Stimulated activated CD8-positive, alpha-beta memory T cell treated with anti-CD3 and anti-CD28 coated beads, Interleukin-7, amount 100 ng/mL, for 4 hours (primary cell): Measurements from ENCODE around the gene DPM2.

Source experiments
- DNase-seq, 2 donors: peaks; one replicate each; pipeline ENCODE4 v3.0.0-alpha.2; 2020; ENCODE audit warnings: low read depth in 2 of 2

The DPM2 gene

GRCh38 chr9:127936347-127936852 lies 1.3 kb downstream of the DPM2 start:
- no peak for DNase-seq

GRCh38 chr9:127935765-127936221 lies 1.9 kb downstream of the DPM2 start:
- peak in 1 of 2 donors; percentile 27 for DNase-seq

- DNase-seq: no peak
Measured at GRCh38 chr9:127934986-127935385, 2.7 kb downstream of the DPM2 start.

GRCh38 chr9:127934248-127934647 lies 3.4 kb downstream of the DPM2 start:
- no peak for DNase-seq

GRCh38 chr9:127931092-127931881 lies 6.4 kb downstream of the DPM2 start:
- no peak for DNase-seq

- DNase-seq: peak; percentile 26 to 60
Measured at GRCh38 chr9:127930231-127931091, 7.2 kb downstream of the DPM2 start, which contains the start of gene PIP5KL1. Gene PIP5KL1 (minus strand): TSS chr9:127930777. CDS start chr9:127930752, 25 bp downstream.

GRCh38 chr9:127929625-127929979 lies 8.1 kb downstream of the DPM2 start:
- no peak for DNase-seq

GRCh38 chr9:127928676-127929624 lies 8.7 kb downstream of the DPM2 start:
- no peak for DNase-seq

GRCh38 chr9:127927988-127928675 lies 9.5 kb downstream of the DPM2 start:
- DNase-seq: no peak

- peak; percentile 60 to 68 for DNase-seq
Measured at GRCh38 chr9:127927201-127927987, 10.3 kb downstream of the DPM2 start.

GRCh38 chr9:127926906-127927200 lies 10.8 kb downstream of the DPM2 start:
- no peak for DNase-seq

- DNase-seq: no peak
Measured at GRCh38 chr9:127925959-127926905, 11.4 kb downstream of the DPM2 start.

- DNase-seq: no peak
Measured at GRCh38 chr9:127924736-127925444, 12.8 kb downstream of the DPM2 start.

- no peak for DNase-seq
Measured at GRCh38 chr9:127923771-127924170, 13.9 kb downstream of the DPM2 start.

- DNase-seq: no peak
Measured at GRCh38 chr9:127923046-127923445, 14.6 kb downstream of the DPM2 start.

- DNase-seq: peak; percentile 60 to 61
Measured at GRCh38 chr9:127921557-127922120, 16.0 kb downstream of the DPM2 start.

- DNase-seq: no peak
Measured at GRCh38 chr9:127920794-127921193, 16.9 kb downstream of the DPM2 start.

- DNase-seq: no peak
Measured at GRCh38 chr9:127919253-127919815, 18.3 kb downstream of the DPM2 start.
